Measurements from ENCODE around the gene RNF212. TPM values are rescaled to one million over a fixed set of nuclear protein-coding genes. Genes with fewer than 3 reads are reported as not detected.

Gene RNF212
- total and polyA plus RNA-seq, 4 donors, result 3.5 to 8.8 (median 5.3) TPM

DNA sequence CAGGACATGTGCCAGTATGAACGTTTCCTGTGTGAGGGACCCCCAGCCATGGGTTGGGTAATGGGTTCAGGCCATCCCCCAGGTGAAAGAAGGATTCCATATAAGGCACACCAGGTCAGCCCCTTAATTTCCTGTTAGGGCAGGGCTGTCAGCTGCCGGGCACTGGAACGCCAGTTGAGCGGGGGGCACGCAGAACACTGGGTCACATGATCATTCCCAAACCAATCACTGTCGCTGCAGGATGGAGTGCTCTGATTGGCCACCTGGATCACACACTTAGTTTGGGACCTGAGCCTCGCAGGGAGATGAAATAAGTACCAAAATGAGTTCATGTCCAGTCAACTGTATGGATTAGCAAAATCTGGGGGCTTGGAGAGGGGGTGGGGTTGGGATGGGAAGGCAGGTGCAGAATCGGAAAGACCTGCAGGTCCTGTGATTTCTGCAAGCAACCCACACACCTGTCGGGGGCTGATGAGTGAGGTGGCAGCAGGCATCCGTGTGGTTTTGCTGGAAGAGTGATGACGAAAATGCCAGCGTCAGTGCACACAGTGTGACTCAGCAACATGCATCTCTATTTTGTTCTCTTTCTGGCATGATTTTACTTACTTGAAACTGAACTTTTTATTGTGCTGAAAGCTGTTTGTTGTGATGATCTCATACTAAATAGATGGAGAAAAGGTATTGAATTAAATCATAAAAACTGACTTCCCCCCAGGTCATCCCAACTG, 32.2 kb downstream of the RNF212 start:
- WGBS, 2 donors, result 58 to 63% methylated on average over 12 of the region's 12 CpGs
- Histone ChIP-seq H3K27me3 (ENCODE audit: control insufficient read depth in 3 of 3, insufficient read depth in 3 of 3, low read length in 2 of 3) (peaks cover 0 to 7% (median 0%) of the 10 kb centered on the region in 3 donors), H3K4me1 (ENCODE audit: control insufficient read depth in 5 of 5, insufficient read depth in 5 of 5, low read length in 5 of 5) (peaks cover 0 to 4% (median 0%) of the 10 kb centered on the region in 5 donors), H3K4me3 (no peak overlapping the region), H3K27ac (ENCODE audit: low read depth in 1 of 2, low read length in 1 of 2) (no peak overlapping the region), H3K9ac (ENCODE audit: insufficient read depth in 1 of 2, low read length in 2 of 2) (no peak overlapping the region), H3K9me3 (ENCODE audit: control insufficient read depth in 4 of 4, insufficient read depth in 3 of 4, low read length in 3 of 4) (no peaks in the 10 kb centered on the region), H3K36me3 (ENCODE audit: control insufficient read depth in 4 of 4, insufficient read depth in 4 of 4, low read length in 4 of 4) (no peaks in the 10 kb centered on the region)
- ATAC-seq (ENCODE audit: insufficient read depth, low FRiP score) (no peak), DNase-seq (no peak)
- TF ChIP-seq, protein P1, sequence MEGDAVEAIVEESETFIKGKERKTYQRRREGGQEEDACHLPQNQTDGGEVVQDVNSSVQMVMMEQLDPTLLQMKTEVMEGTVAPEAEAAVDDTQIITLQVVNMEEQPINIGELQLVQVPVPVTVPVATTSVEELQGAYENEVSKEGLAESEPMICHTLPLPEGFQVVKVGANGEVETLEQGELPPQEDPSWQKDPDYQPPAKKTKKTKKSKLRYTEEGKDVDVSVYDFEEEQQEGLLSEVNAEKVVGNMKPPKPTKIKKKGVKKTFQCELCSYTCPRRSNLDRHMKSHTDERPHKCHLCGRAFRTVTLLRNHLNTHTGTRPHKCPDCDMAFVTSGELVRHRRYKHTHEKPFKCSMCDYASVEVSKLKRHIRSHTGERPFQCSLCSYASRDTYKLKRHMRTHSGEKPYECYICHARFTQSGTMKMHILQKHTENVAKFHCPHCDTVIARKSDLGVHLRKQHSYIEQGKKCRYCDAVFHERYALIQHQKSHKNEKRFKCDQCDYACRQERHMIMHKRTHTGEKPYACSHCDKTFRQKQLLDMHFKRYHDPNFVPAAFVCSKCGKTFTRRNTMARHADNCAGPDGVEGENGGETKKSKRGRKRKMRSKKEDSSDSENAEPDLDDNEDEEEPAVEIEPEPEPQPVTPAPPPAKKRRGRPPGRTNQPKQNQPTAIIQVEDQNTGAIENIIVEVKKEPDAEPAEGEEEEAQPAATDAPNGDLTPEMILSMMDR (IDR thresholded peaks at IDR 0.05; ENCODE audit: control extremely low read depth, extremely low read depth), result no peak

DNA sequence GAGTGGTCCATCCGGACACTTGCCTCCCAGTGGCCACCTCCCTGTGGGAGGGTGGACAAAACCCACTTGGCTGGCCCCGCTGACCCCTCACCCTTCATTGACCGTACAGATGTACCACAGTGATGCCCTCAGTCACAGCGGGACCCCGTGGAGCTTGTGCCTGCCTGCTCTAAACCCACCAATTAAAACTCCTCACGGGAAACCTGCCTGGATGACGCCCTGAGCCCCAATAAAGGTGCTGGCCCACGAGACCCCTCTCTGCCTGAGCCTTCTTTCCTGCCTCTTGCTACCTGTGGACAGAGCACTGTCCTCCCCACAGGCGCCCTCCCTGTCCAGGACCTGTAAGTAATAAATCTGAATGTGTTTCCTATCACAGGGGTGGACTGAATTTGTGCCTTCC, 32.9 kb downstream of the RNF212 start:
- H3K4me1 ChIP-seq (ENCODE audit: control insufficient read depth in 5 of 5, insufficient read depth in 5 of 5, low read length in 5 of 5), result peaks cover 0 to 4% (median 0%) of the 10 kb centered on the region in 5 donors
- no peak for ATAC-seq (ENCODE audit: insufficient read depth, low FRiP score)
- H3K9ac ChIP-seq (ENCODE audit: insufficient read depth in 1 of 2, low read length in 2 of 2), result no peak overlapping the region
- peaks cover 0 to 7% (median 0%) of the 10 kb centered on the region in 3 donors for H3K27me3 ChIP-seq (ENCODE audit: control insufficient read depth in 3 of 3, insufficient read depth in 3 of 3, low read length in 2 of 3)
- TF ChIP-seq, protein P1 (IDR thresholded peaks at IDR 0.05; ENCODE audit: control extremely low read depth, extremely low read depth), result no peak
- H3K36me3 ChIP-seq (ENCODE audit: control insufficient read depth in 4 of 4, insufficient read depth in 4 of 4, low read length in 4 of 4), result no peaks in the 10 kb centered on the region
- H3K9me3 ChIP-seq (ENCODE audit: control insufficient read depth in 4 of 4, insufficient read depth in 3 of 4, low read length in 3 of 4), result no peaks in the 10 kb centered on the region
- H3K27ac ChIP-seq (ENCODE audit: low read depth in 1 of 2, low read length in 1 of 2), result no peak overlapping the region
- WGBS, 2 donors, result 81 to 94% methylated on average over 9 of the region's 9 CpGs
- H3K4me3 ChIP-seq, result no peak overlapping the region
- no peak for DNase-seq

- no peak for ATAC-seq (ENCODE audit: insufficient read depth, low FRiP score)
- H3K9me3 ChIP-seq (ENCODE audit: control insufficient read depth in 4 of 4, insufficient read depth in 3 of 4, low read length in 3 of 4), result no peaks in the 10 kb centered on the region
- H3K4me1 ChIP-seq (ENCODE audit: control insufficient read depth in 5 of 5, insufficient read depth in 5 of 5, low read length in 5 of 5), result peaks cover 0 to 4% (median 0%) of the 10 kb centered on the region in 5 donors
- WGBS, 2 donors, result 87 to 90% methylated on average over 17 of the region's 17 CpGs
- TF ChIP-seq, protein P1 (IDR thresholded peaks at IDR 0.05; ENCODE audit: control extremely low read depth, extremely low read depth), result no peak
- no peak overlapping the region for H3K9ac ChIP-seq (ENCODE audit: insufficient read depth in 1 of 2, low read length in 2 of 2)
- no peak overlapping the region for H3K27ac ChIP-seq (ENCODE audit: low read depth in 1 of 2, low read length in 1 of 2)
- H3K36me3 ChIP-seq (ENCODE audit: control insufficient read depth in 4 of 4, insufficient read depth in 4 of 4, low read length in 4 of 4), result no peaks in the 10 kb centered on the region
- no peak for DNase-seq
- no peak overlapping the region for H3K4me3 ChIP-seq
- peaks cover 0 to 7% (median 0%) of the 10 kb centered on the region in 3 donors for H3K27me3 ChIP-seq (ENCODE audit: control insufficient read depth in 3 of 3, insufficient read depth in 3 of 3, low read length in 2 of 3)
These were observed 33.6 kb downstream of the RNF212 start for GRCh38 chr4:1079711-1080265.

Measured in lung (tissue), 12 donors.